GM18505 (cell line): ENCODE measurements around the gene CCL8.
"Not testable (repeated sequence)": the region's sequence is repeated elsewhere in the genome, so short reads cannot be mapped to it uniquely, and the experiment has no call there.

Source experiments
- ATAC-seq: cut with Tn5 transposase; IDR thresholded peaks from one replicate; pipeline ENCODE4 v1.9.1; 2021; ENCODE audit not compliant: unreplicated experiment
- POLR2A ChIP-seq: IDR thresholded peaks from 4 replicates; pipeline ENCODE4 v1.6.1; 2011; ENCODE audit warnings: borderline replicate concordance; ENCODE audit not compliant: insufficient read depth, insufficient read length; ENCODE audit errors: extremely low read depth

Gene CCL8

DNA sequence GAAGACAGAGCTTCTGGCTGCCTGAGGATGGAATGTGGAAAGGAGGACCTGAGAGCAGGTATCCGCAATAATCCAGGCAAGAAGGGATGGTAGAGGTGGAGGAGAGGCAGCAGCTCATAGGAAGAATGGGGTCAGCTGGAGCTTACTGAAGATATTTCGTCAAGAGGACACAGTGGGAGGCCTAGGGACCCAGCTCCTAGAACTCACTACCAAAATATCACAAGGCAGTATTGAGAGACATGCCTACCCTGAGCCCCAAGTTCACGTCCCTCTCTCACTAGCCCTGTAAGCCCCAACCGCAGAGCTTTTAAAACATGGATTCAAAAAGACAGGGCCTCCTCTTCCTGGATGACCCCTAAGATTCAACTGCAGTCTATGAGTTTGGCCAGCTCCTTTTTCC, 14.2 kb upstream of the CCL8 start:
- no peak for ATAC-seq
- no peak for TF ChIP-seq POLR2A

DNA sequence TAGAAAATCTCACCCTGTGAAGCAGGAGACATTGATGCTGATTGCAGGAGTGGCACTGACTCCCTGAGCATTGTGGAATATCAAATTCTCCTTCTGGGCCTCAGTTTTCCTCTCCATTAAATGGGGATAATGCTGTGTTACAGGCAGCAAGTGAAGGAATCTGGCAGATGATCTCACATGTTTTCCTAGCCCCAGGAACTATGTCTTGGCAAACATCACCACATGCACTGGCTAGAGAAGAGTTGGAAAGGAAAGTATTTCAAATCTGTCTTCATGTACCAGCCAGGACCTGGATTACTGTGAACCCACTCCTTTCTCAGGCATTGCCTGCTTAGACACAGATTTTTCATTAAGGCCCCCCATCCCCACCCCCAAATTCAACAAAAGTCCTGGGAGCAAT, 13.6 kb upstream of the CCL8 start:
- no peak for ATAC-seq
- no peak for TF ChIP-seq POLR2A

DNA sequence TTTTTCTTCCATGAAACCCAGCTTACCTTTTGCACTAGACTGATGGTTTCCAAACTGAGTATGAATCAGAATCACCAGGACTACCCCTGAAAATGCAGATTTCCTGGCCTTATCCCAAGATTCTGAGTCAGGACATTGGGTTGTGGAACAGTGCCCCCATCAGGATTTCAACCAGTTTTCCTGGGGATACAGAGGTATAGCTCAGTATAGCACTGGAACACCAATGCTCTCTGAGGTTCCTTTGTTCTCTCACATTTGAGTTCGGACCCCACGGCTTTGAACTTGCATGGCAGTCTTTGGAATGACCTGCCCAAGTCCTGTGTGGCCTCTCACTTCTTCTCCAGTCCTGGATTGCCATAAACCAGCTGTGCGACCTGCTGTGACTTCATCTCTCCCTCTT, 12.8 kb upstream of the CCL8 start:
- no peak for TF ChIP-seq POLR2A
- ATAC-seq, result no peak

DNA sequence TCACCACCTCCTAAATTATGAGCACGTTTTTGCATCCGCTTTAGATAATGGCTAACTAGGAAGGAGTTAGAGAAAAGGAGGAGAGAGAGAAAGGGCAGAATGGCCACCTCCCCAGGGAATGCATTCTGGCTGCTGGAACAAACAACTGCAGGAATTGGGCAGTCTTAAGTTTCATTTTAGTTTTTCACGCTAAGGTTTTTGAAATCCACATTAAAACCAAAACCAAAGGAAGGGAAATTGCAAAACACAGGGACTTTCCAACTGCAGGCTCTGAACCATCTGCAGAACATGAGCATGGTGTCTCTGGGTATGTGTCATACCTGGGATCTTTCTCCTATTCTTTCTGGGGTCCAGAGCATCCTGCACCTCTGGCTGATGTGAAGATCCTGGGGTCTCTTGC, 12.1 kb upstream of the CCL8 start:
- TF ChIP-seq POLR2A, result no peak
- no peak for ATAC-seq

DNA sequence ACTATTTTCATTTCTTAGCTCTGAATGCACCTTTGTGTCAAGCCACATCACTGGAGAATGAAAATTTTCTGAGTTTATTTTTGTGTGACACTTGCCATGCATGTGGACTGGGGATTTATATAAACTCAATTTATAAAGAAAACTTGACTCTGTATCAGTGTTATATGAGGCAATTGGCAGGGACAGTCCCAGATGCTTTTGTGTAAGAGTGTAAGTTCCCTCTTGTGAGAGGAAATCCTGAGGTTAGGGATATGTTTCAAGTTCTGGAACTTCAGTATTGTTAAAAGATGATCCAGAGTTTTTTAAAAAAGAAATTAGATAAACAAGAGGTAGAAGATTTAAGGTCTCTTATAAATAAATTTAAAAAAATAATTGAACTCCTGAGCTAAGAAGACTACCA, 10.9 kb upstream of the CCL8 start:
- no peak for ATAC-seq
- no peak for TF ChIP-seq POLR2A

DNA sequence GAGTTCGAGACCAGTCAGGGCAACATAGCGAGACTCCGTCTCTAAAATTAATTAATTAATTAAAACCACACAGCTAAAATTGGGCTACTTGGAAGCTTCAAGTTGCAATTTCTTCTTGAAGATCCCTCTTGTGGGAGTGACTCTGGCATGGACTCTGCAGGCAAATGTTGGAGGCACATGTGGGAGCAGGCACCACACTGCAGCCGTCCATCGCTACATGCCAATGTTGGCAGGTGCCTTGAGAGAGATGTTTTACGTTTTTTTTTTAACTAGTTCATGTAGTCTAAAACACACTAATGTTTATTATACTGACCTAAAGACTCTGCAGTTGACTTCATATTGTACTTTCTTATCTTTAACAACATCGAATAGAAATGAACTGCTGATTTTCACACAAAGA, 7.9 kb upstream of the CCL8 start:
- no peak for ATAC-seq
- no peak for TF ChIP-seq POLR2A

DNA sequence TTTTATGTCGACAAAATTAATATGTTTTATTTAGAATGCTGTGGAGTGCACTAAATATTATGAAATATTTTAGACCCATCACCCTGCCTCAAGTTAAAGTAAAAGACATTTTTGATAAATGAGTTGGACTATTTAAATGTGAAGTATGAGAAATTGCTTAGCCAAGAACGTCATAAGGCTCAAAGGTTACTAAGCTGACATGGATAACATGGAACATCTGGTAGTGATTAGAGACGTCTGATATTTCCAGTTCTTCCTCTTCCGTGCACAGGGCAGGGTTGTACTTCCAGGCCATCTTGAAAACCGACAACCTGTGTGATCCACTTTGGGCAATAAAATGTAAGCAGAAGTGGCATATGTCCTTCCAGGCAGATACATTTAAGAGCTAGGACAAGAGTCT, 7.2 kb upstream of the CCL8 start:
- ATAC-seq, result no peak
- TF ChIP-seq POLR2A, result no peak

DNA sequence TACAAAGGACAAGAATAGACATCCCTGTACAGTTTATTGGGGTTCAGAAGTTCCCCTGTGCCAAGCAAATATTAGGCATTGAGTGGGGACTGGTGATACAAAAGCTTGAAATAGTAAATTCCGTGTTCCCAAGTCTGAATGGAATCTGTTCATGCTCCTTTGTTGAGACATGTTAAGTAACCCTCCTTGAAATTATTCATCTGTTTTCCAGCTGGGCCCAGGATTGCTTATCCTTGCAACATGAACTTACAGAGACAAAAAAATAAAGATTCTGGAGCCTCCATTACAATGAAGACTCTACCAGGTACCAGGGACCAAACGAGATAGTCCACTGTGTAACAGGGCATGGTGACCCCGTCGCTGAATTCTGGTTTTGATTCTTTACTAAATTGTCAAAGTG, 6.1 kb upstream of the CCL8 start:
- ATAC-seq, result no peak

DNA sequence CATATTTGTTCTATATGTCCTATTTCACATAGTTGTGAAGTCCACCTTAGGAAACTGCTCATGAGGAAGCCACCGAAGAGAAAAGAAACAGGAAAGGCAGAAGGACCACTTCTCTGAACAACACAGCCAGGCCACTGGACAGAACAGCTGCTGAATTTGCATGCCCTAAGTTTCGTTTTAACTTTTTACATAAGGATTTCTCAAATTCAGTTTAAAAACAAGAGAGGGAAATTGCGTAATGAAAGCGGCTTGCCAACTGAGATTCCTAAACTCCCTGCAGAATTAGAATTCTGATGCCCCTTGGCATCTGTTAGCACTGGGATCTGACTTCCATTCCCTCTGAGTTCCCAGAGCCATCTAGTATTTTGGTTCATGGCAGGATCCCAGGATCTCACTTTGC, 5.0 kb upstream of the CCL8 start:
- no peak for TF ChIP-seq POLR2A
- ATAC-seq, result no peak

More for the DNA sequence above, 6.1 kb upstream of the CCL8 start:
- no peak for TF ChIP-seq POLR2A

DNA sequence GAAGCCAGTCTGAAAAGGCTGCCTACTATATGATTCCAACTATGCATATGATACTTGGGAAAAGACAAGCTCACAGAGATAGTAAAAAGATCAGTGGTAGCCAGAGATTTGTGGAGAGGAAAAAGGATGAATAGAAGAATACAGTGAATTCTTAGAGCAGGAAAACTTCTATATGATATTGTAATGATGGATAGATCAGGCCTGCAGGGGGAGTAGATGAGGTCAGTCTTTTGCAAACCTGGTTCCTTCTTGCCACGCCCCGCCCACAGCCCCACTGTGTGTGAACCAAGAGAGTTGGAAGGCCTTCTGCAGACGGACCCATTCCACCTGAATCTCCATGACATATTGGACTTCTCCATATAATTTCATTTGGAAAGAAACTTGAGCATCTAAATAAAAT, 761 bp upstream of the CCL8 start:
- TF ChIP-seq POLR2A, result no peak
- no peak for ATAC-seq

DNA sequence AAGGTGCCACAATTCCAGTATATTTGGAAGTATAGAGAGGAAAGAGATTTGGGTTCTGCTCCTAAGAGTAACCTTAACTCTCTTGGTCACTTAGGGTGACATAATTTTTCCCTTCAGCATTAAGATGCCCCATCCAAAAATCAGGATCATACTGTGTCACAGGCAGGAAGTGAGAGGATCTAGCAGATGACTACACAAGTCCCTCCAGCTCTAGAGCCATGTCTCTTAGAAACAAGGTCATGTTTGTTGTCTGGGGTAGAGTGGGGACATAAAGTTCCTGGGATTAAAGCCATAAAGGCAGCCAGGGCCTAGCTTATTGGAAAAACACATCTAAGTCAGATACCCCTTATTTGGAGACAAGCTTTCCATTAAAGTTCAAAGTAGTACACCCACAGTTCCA, 2.7 kb downstream of the CCL8 start:
- no peak for TF ChIP-seq POLR2A
- no peak for ATAC-seq

DNA sequence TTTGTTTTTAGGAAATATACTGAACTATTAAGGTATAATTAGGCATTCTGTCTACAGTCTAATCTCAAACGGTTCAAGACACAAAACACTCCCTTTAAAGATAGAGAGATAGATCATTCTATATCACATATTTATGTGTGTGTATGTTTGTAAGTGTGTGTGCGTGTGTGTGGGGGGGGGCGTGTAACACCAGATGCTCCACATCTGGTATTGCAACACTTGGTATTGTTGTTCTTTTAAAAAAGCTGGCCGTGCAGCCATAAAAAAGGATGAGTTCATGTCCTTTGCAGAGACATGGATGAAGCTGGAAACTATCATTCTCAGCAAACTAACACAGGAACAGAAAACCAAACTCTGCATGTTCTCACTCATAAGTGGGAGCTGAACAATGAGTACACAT, 8.3 kb downstream of the CCL8 start:
- not testable (repeated sequence) for ATAC-seq

DNA sequence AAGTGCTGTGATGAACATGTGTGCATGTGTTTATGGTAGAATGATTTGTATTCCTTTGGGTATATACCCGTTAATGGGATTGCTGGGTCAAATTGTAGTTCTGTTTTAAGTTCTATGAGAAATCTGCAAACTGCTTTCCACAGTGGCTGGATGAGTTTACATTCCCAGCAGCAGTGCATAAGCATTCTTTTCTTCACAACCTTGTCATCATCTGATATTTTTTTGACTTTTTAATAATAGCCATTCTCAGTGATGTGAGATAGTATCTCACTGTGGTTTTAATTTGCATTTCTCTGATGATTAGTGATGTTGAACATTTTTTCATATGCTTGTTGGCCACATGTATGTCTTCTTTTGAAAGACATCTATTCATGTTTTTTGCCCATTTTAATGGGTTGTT, 18.5 kb downstream of the CCL8 start:
- no peak for ATAC-seq
- no peak for TF ChIP-seq POLR2A

DNA sequence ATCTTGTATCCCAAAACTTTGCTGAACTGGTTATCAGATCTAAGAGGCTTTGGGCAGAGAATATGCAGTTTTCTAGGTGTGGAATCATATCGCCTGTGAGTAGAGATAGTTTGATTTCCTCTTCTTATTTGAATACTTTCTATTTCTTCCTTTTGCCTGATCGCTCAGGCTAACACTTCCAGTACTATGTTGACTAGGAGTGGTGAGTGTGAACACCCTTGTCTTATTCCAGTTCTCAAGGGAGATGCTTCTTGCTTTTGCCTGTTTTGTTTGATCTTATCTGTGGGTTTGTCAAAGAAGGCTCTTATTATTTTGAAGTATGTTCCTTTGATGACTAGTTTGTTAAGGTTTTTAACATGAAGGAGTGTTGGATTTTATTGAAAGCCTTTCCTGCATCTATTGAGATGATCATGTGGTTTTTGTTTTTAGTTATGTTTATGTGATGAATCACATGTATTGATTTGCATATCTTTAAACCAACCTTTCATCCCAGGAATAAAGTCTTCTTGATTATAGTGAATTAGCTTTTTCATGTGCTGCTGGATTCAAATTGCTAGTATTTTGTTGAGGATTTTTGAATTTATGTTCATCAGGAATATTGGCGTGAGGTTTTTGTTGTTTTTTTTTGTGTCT, 20.0 kb downstream of the CCL8 start:
- no peak for TF ChIP-seq POLR2A
- no peak for ATAC-seq

DNA sequence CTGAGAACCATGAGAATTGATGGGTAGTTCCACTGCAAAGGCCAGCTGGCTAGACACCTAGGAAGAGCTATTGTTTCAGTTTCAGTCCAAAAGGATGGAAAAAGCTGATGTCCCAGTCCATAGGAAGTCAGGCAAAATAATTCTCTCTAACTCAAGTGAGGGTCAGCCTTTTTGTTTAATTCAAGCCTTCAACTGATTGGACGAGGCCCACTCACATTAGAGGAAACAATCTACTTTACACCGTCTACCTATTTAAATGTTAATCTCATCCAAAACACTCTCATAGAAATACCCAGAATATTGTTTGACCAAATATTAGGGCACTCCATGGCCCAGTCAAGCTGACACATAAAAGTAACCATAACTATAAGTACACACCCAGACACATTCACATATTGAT, 22.7 kb downstream of the CCL8 start:
- ATAC-seq, result no peak
- no peak for TF ChIP-seq POLR2A

DNA sequence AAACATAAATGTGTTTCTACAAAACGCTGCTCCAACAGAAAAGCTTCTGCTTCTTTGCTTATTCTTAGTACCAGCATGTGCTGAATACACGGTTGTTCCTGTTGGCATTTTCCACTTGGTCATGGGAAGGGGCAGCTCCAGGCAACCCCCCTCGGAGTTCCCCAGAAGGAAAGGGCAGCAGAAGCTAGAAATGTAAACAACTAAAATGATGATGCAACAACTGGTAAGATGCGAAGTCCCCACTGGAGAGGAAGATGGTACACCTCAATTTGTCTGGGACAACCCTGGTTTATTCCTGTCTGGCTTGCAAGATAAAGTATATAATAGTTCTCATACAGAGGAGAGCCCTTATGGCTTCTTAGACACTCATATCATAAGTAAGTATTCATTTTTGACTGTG, 27.8 kb downstream of the CCL8 start:
- ATAC-seq, result no peak
- TF ChIP-seq POLR2A, result no peak

DNA sequence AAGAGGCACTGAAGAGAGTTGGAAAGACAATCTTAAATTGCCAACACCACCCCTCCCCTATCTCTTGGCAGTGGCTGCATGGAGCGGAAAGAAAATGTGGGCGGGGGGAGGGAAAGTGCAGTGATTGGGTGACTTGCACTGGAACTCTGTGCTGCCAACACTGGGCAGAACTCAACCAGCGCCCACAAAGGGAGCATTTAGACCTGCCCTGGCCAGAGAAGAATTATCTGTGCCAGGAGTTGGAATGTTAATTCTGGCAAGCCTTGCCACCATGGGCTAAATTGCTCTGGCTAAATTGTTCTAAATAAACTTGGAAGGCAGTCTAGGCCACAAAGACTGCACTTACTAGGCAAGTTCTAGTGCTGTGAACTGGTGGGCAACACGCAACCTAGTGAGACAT, 30.5 kb downstream of the CCL8 start:
- TF ChIP-seq POLR2A, result no peak
- ATAC-seq, result no peak
